Measurements from ENCODE around the gene ACOT7.

DNA sequence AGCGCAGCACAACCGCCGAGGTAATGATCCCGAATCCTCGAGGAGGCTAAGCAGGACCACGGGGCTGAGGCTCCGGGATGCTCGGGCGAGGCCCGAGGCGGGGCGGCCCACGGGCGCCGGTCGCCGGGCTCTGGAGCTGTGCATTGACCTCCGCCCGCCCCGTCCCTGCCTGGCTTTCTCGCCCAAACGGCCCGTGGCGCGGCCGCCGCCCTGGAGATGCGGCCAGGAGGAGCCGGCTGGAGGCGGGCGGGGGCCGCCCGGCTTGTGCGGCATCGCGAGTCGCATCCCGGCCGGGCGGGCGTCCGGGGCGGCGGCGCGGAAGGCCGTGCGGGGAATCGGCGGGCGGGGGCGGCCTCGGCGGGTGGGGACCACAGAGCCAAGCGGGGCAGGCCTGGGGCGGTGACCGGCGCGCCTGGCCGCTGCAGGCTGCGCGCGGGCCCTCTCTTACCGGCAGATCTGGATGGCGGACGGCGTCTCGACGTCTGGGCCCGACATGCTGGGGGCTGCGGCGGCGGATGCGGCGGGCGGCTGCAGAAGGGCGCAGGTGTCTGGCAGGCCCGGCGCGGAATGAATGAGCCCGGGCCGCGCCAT, 663 bp downstream of the ACOT7 start:
- TF ChIP-seq EZH2 (IDR thresholded peaks at IDR 0.05) (no peak), POLR2AphosphoS5 (IDR thresholded peaks at IDR 0.05; ENCODE audit: borderline replicate concordance, low read depth, low read length) (peak; percentile 53; the same call in 1 of the 2 replicates), FOXP2 (optimal IDR thresholded peaks at IDR 0.05; ENCODE audit: control extremely low read depth, extremely low read length, insufficient read depth) (no peak)
